ENCODE measurements around the gene ELOB.

The ELOB gene

DNA sequence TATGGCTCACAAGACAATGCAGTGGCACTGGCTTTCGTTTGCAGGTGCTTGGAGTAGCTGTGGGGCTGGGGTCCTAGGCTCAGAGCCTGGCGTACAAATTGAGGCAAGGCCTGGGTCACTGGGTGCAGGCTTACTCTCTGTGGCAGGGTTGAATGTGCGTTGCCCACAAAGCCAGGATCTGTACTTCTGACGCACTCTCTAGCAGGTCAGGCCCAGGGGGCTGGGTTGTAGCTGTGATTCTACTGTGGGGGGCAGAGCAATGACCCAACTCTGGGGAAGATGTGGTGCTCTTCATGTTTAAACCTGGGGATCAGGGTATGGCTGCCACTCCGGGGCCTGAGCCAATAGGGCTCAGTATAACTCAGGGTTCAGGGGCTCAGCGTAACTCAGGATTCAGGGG, 33.6 kb upstream of the ELOB start:
- no peak for DNase-seq

DNA sequence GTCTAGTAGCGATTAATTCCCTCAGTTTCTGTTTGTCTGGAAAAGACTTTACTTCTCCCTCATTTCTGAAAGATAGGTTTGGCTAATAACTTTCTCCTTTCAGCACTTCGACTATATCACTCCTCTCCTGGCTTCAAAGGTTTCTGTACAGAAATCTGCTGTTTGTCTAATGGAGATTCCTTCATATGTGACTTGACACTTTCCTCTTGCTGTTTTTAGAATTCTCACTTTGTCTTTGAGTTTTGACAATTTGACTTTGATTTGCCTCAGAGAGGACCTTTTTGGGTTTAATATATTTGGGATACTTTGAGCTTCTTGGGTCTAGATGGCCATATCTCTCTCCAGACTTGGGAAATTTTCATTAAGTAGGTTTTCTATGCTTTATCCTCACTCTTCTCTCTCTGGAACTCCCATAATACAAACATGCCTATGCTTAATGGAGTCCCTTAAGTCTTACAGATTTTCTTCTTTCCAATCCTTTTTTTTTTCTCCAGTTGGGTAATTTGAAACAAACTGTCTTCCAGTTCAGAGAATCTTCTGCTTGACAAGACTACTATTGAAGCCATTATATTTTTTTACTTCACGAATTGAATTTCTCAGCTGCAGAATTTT, 32.2 kb upstream of the ELOB start:
- DNase-seq = no peak

DNA sequence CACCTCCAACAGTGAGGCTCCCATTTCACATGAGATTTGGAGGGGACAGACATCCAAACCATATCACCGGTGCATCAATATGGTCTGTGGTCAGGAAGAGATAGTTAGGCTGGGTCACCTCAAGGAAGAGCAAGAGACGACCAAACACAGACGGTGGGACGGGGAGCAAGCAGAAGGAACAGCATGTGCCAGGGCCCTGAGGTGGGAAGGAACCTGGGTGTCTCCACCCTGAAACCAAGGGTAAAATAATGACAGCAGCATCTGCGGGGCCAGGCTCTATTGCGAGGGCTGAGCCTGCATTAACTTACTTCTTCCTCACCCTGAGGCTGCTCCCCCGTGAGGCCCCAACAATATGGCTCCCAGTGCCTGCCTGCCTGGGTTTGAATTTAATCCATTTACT, 31.1 kb upstream of the ELOB start:
- DNase-seq = no peak

DNA sequence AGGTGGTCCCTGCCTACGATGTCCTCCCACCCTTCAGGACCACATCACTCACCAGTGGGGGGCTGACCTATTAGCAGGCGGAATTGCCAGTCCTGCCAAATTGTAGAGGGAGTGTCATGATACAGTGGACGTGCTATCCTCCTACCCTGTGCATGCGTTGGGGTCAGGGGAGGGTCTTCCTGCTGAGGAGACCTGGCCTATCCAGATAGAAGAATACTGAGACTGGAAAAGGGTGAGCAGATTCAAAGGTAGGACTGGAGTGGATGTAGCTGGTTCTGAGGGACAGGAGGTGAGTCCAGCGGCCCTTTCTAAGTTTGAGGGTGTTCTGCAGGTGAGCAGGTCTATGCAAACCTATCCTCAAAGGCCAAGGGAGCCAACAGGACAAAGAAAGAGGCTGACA, 29.2 kb upstream of the ELOB start:
- DNase-seq = no peak

DNA sequence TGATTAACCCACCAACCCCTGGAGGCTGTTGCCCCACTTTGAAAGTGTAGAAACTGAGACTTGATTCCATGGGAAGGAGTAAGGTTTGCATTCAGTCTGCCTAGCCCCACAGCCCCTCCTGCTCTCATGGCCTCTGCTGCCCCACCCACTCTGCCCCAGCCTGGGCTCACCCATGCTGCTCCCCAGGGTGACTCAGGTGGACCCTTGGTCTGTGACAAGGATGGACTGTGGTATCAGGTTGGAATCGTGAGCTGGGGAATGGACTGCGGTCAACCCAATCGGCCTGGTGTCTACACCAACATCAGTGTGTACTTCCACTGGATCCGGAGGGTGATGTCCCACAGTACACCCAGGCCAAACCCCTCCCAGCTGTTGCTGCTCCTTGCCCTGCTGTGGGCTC, 27.6 kb upstream of the ELOB start:
- DNase-seq = no peak

DNA sequence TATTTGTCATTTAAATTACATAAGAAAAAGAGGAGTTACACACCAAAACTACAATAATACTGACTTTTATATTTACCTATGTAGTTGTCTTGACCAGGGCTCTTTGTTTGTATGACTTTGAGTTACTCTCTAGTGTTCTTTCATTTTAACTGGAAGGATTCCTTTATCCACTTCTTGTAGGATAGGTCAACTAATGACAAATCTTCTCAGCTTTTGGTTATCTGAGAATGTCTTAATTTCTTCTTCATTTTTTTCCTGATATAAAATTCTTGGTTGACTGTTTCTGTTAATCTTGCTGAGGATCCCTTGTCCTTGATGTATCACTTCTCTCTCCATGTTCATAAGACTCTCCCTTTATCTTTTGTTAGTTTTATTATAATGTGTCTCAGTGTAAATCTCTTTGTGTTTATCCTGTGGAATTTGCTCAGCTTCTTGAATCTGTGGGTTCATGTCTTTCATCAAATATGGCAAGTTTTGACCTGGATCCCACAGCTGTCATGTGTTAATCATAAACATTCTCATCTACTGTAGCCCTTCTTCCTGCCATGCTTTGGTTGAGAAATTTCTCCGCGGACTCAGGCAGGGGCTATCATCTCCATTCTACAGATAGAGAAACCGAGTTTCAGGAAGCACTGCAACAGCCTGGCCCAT, 26.6 kb upstream of the ELOB start:
- no peak for DNase-seq

DNA sequence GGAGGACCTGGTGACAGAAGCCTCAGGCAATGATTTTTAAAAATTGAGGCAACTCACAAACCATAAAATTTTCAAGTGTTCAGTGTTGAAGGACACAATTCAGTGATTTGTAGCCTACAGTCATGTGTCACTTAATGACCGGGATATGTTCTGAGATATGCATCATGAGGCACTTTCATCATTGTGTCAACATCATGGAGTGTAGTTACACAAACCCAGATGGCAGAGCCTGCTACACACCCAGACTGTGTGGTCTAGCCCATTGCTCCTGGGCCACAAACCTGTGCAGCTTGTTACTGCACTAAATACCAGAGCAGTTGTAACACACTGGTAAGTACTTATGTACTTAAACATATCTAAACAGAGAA, 22.8 kb upstream of the ELOB start:
- peak; percentile 66 to 84 (median 74) for DNase-seq

DNA sequence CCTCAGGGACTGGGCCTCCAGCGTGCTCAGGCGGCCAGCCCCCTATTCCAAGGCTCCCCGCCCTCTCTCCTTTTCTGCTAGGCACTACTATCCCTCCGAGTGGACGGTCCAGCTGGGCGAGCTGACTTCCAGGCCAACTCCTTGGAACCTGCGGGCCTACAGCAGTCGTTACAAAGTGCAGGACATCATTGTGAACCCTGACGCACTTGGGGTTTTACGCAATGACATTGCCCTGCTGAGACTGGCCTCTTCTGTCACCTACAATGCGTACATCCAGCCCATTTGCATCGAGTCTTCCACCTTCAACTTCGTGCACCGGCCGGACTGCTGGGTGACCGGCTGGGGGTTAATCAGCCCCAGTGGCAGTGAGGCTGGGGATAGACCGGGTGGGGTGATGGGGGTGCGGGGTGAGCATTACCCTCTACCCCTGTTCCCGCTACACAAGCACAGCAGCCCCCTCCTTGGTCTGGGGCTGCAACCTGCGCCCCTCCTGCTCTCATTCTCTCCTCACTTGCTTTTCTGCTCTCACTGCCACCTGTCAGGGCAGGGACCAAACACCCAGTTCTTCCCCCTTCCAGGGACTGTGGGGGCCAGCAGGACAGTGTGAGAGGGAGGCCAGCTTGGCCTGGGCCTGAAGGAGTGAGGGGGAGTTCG, 22.3 kb upstream of the ELOB start:
- peak in 1 of 4 experiments; percentile 59 for DNase-seq

DNA sequence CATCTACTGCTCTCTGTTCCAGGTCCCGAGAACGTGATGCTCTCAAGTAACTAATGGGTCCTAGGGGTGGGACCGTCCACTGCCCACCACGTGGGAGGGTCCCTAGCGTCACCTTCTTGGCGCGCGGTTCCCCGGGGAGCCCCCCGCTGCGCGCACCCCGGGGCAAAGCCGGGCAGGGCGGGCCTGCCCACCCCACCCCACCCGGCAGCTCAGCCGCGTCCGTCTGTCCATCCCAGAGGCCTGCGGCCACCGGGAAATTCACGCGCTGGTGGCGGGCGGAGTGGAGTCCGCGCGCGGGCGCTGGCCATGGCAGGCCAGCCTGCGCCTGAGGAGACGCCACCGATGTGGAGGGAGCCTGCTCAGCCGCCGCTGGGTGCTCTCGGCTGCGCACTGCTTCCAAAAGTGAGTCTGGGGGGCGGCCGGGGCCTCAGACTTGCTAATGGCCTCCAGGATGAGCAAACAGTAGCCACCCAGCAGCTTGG, 21.7 kb upstream of the ELOB start:
- no peak for DNase-seq

DNA sequence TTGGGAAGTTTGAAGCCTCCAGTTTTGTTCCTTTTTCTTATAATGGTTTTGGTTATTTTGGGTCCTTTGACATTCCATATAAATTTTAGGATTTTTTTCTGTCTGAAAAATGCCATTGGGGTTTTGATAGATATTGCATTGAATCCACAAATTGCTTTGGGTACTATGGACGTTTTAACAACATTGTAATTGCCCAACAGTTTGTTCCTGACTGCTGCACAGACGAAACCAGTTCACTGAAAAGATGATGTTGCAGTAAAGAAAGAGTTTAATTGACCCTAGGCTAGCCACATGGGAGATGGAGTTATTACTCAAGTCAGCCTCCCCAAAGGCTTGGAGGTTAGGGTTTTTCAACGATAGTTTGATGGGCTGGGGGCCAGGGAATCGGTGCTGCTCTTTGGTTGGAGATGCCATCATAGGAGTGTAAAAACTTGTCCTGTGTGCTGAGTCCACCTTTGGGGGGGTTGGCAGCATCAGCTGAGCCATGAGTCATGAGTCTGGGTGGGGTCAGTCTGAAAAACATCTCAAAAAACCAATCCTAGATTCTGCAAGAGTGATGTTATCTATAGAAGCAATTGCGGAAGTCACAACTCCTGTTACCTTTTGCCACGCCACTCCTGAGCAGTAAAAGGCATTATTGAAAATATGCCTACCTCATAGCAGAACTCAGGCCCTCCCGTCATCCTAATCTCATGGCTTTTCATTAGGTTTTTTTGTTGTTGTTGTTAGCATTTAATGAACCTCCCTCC, 18.5 kb upstream of the ELOB start:
- DNase-seq = peak in 3 of 4 experiments; percentile 53 to 54 (median 54)

DNA sequence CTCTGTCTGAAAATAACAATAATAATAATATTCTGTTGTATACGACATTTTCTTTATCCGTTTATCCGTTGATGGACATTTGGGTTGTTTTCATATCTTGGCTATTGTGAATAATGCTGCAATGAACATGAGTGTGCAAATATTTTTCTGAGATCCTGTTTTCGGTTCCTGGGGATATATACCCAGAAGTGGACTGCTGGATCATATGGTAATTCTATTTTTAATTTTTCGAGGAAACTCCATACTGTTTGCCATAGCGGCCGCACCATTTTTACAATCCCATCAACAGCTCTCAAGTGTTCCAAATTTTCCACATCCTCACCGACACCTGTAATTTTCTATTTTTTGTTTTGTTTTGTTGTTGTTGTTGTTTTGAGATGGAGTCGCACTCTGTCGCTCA, 15.9 kb upstream of the ELOB start:
- peak in 1 of 4 experiments; percentile 44 for DNase-seq

DNA sequence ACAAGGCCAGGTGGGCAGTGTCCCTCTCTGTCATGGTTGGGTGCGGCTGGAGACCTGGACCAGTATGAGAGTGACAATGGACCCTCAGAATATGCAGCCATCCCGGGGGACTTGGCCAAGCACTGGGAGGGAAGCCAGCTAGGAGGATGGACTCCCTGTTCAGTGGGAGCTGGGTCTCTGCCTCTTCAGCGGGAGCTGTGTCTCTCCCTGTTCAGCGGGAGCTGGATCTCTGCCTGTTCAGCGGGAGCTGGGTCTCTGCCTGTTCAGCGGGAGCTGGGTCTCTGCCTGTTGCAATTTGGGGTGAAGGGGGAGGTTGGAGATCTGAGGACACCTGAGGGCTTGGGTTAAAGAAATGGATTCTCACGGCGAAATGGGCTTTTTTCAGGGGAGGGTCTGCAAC, 14.1 kb upstream of the ELOB start:
- no peak for DNase-seq

DNA sequence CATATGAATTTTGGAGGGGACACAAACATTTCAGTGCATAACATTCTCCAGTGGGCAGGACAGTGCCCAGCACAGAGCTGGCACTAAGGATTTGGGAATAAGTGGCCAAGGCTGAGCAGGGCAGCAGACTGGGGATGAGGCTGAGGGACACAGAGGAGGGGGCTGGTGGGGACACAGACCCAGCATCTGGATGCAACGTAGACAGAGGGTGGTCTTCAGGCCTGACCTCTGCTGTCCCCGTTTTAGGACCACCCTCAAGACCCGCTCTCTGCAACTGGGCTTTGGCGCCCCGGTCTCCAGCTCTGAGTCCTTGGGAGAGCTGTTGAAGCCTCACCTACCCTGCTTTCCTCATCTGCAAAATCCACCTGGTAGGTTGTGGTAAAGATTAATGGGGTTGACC, 13.6 kb upstream of the ELOB start:
- no peak for DNase-seq

DNA sequence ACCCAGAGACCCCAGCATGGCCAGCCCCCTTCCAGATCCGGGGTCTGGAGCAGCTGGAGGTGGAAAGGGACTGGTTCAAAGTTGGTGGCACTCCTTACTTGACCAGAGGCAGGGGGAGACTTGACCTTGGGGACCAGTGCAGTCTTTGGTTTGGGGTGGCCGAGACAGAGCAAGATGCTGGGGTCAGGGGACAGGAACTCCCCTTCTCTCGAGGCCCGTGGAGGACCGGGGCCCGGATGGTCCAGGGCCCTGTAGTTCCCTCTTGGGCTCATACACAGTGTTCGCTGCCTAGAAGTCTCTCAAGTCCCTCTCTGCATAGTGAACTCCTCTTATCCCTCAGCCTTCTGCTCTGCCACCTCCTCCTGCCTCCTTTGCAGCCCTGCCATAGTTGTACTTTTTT, 10.9 kb upstream of the ELOB start:
- DNase-seq = no peak

DNA sequence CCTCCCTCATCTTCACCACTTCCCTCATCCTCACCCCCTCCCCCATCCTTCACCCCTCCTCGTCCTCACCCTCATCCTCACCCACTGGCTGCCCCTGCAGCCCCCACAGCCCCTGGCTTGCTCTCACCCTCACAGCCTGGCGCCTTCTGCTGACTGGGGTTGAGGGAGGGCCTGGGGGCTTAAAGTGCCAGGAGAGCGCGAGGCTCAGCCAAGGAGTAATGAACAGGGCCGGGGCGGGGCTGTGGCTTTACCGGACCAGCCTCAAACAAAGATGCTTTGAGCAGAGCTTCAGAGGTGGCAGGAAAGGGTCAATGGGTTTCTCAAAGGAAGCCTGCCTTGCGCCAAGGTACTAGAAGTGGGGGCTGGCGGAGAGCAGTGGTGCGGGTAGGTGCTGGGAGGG, 10.3 kb upstream of the ELOB start, which contains the start of gene PRSS33:
TSS of gene PRSS33 (minus strand) at position 155 of the 400 bp plus-strand sequence. CDS start 1,013 bp downstream, outside the sequence.
- no peak for DNase-seq

DNA sequence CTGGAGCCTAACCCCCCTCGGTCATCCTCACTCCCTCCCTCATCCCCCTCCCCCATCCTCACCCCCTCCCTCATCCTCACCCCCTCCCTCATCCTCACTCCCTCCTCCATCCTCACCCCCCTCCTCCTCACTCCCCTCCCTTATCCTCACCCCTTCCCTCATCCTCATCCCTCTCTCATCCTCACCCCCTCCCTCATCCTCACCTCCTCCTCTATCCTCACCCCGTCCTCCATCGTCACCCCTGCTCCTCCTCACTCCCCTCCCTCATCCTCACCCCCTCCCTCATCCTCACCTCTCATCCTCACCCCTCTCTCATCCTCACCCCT, 9.7 kb upstream of the ELOB start:
- no peak for DNase-seq

DNA sequence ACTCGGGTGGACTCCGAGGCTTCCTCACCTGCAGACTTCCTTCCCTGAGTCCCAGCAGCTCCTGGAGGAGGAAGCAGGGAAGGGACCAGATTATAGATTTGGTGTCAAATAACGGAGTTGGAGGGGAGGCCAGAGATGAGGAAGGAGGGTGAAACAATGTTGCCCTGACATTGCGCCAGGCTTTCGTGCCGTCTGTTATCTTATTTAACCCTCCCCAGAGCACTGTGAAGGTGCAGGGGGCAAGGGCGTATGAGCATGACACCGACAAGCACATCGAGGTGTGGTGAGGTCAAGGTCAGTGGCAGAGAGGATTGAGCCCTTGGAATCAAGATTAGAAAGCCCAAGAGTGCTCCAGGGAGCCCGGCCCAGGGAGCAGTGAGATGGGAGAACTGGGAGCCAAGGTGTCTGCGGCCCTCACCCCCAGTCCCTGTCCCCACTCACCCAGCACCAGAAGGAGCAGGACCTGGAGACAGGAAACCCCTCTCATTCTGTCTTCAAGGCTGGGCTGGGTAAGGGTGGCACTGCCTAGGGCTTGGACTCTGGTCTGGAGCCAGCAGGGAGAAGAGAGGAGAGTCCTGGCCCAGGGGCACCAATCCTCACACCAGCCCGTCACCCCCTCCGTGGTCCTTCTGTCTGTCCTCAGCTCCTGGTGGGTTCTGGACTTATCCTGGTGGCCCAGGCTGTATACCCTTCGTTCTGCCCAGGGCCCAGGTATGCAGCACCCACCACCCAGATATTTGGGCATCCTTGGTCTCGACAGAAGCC, 9.2 kb upstream of the ELOB start:
- DNase-seq = no peak

DNA sequence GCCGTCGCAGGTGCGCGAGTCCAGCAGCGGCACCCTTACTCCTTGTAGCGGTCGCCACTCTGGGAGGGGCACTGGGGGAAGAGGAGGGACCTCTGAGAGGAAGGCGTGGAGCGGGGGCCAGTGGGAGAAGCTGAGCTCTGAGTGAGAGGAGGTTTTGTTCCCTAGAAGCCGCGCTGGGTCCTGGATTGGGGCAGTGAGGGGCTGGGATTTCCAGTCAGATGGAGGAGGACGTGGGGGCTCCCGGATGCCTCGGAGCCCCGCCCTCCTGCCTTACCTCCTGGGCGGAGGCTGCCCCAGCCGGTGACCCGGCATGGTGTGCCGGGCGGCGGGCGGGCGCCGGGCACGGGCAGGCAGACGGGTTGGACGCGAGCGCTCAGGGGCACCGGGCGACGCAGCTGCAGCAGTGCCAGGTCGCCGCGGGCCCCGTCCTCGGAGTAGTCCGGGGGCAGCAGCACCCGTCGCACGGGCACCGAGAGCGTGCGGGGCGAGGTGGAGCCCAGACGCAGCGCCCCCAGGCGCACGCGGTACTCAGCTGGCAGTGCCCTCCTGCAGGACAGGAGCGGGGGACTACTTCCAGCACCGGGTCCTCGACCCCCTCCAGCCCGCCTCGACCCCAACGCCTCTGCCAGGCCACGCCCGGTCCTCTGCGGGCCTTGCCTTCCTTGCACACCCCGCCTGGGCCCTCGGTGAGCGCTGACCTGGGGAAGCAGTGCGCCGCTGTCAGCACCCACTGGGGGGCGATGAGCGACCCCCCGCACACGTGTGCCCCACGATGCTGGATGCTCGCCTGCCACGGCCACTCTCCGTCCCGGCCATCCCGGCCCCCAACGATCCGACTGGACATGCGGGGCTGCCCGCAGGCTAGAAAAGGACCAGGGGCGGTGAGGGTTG, 8.3 kb upstream of the ELOB start:
- DNase-seq = peak in 2 of 4 experiments; percentile 68 to 74

DNA sequence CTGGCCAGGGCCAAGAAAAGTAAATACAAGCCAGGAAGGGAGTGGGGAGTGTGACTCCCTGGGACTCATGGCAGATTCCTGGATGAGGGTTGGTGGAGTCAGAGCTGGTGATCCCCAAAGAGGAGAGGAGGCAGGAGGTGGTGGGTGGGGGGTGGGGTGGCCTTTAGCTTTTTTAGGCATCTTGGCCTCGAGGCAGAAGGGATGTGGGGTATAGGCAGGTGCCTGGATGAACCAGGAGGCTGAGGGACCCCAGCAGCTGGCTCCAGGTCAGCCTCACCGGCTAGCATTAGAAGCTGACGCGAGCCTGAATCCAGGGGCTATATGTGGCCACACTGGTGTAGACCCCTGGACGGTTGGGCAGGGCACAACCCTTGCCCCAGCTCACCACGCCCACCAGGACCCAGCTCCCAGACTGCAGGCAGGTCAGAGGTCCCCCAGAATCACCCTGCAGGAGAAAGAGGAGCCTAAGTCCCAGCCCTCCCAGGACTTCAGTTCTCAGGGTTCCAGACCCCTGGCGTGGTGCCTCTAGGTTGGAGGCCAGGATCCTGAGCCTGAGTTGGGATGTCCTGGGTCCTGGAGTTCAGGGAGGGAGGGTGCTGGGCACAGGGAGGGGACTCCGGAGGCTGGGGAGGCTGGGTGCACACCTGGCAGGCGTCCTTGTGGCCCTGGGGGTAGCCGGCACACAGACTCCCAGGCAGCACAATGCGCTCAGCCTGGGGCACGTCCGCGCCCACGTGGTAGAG, 7.4 kb upstream of the ELOB start:
- DNase-seq = no peak

DNA sequence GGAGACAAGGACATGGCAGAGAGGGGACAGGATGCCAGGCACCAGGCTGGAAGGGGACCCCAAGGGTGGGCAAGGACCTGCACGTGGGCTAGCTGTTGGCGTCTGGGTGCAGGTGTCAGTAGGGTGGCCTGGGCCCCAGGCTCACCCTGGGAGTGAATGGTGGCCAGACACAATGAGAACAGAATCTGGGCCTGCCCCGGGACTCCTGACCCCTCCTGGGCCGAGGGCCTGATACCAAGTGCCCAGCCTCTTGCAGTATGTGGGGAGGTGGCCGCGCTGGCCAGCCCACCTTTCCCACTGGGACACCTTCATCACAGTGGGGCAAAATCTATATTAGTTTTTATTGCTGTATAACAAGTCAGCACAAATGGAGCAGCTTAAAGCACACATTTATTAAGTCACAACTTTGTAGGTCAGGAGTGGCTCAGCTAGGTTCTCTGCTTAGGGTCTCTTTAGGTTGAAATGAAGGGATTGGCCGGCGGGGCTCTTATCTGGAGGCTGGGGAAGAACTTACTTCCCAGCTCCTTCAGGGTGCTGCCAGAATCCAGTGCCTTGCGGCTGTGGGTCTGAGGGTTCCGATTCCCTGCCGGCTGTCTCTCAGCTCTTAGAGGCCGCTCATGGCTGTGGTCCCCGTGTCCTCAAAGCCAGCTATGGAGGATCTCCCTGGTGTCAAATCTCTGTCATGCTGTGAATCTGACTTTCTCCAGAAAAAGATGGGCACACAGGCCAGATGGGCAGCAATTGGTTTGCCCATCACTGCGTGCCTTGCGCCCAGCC, 6.7 kb upstream of the ELOB start:
- DNase-seq = no peak

Data from suppressor macrophage (primary cell).